SK-N-MC (cell line): ENCODE results near the gene ITPR2.

Experiments used
- EZH2 ChIP-seq: fragments of 200-600 bp; sonication (generic); IDR thresholded peaks from one replicate; pipeline ENCODE4 v1.6.1; 2017; ENCODE audit warnings: antibody characterized with exemption
- POLR2AphosphoS5 ChIP-seq: IDR thresholded peaks from 2 replicates; pipeline ENCODE4 v1.6.1; 2012; ENCODE audit warnings: mild to moderate bottlenecking, low read depth, low read length, borderline replicate concordance

DNA sequence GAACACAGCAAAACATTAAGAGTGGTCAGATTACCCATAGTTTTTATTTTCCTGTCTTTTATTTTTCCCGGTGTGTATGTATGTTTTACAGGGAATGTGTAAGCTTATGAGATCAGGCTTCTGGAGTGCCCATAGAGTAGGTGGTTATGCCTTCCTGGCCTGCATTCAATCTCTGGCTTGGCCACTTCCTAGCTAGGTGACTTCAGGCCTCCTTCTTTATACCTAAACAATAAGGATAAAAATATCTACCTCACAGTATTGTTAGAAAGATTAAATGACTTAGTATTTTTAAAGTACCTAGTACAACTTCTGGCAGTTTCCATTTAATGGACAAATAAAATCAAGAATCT is 42.4 kb downstream of the ITPR2 start:
- TF ChIP-seq POLR2AphosphoS5 (no peak), EZH2 (no peak)
